Thoracic aorta (tissue), 2 donors: ENCODE results near the gene ARHGAP10. TPM values are rescaled to one million over a fixed set of nuclear protein-coding genes. Genes with fewer than 3 reads are reported as not detected.

ENCODE experiments used
- ATAC-seq: fragments of 150-250 bp; one replicate; pipeline ENCODE4 v1.8.0; 2017; ENCODE audit warnings: low read depth; ENCODE audit not compliant: insufficient number of reproducible peaks, low FRiP score
- DNase-seq: peaks from one replicate; pipeline ENCODE4 v3.0.0-alpha.2; 2020; ENCODE audit warnings: low spot score
- H3K27ac ChIP-seq, 2 donors: fragments of 200-600 bp; sonication (generic); 1 replicate in 1 of 2; 2 replicates in 1 of 2; pipeline ENCODE4 v1.5.1; 2016; ENCODE audit warnings: mild to moderate bottlenecking in 2 of 2, moderate library complexity in 2 of 2
- H3K27me3 ChIP-seq: fragments of 200-600 bp; sonication (generic); replicated peaks from 2 replicates; pipeline ENCODE4 v1.6.0; 2016; ENCODE audit warnings: mild to moderate bottlenecking; ENCODE audit not compliant: insufficient read depth
- H3K36me3 ChIP-seq: fragments of 200-600 bp; sonication (generic); one replicate; pipeline ENCODE4 v1.5.1; 2016
- H3K4me1 ChIP-seq, 2 donors: fragments of 200-600 bp; sonication (generic); 1 replicate in 1 of 2; 2 replicates in 1 of 2; pipeline versions ENCODE4 v1.5.1 to v1.6.0; 2016; ENCODE audit warnings: low read depth in 2 of 2, mild to moderate bottlenecking in 1 of 2; ENCODE audit not compliant: control insufficient read depth in 1 of 2
- H3K4me3 ChIP-seq: fragments of 200-600 bp; sonication (generic); 2 replicates; pipeline ENCODE4 v1.5.1; 2016; ENCODE audit warnings: mild to moderate bottlenecking
- H3K9me3 ChIP-seq: fragments of 200-600 bp; sonication (generic); 2 replicates; pipeline ENCODE4 v1.5.1; 2016
- CTCF ChIP-seq: fragments of 200-600 bp; sonication (generic); IDR thresholded peaks from one replicate; pipeline ENCODE4 v1.5.1; 2019; ENCODE audit warnings: antibody characterized with exemption
- total RNA-seq, 2 donors: library from RNA; depleted of rRNA; stranded (reverse); fragments of >200 nt; gene quantifications; one replicate each; pipeline versions ENCODE4 v1.1.0 to v1.2.3, GENCODE V29; 2016

The ARHGAP10 gene
- total RNA-seq, 2 donors from 2014 or later, result 195 to 211 TPM

- Histone ChIP-seq H3K27ac (no peak overlapping the region), H3K4me1 (peaks cover 34 to 85% of the 10 kb centered on the region in 2 donors)
Measured at GRCh38 chr4:147844781-147845180, 112.9 kb downstream of the ARHGAP10 start.

GRCh38 chr4:147846318-147847155 is 114.6 kb downstream of the ARHGAP10 start:
- H3K36me3 ChIP-seq, result peaks cover 4% of the 10 kb centered on the region
- H3K4me1 ChIP-seq, result peaks cover 24 to 86% of the 10 kb centered on the region in 2 donors
- no peak for ATAC-seq
- H3K27ac ChIP-seq, result peak overlapping the region in 1 of 2 donors; percentile 20
- H3K9me3 ChIP-seq, result no peaks in the 10 kb centered on the region
- no peak for DNase-seq
- no peaks in the 10 kb centered on the region for H3K27me3 ChIP-seq
- TF ChIP-seq CTCF, result no peak
- no peak overlapping the region for H3K4me3 ChIP-seq

More at GRCh38 chr4:147844781-147845180, 112.9 kb downstream of the ARHGAP10 start:
- ATAC-seq, result no peak
- no peak for DNase-seq
- H3K4me3 ChIP-seq, result no peak overlapping the region
- H3K9me3 ChIP-seq, result no peaks in the 10 kb centered on the region
- TF ChIP-seq CTCF, result no peak
- peaks cover 4% of the 10 kb centered on the region for H3K36me3 ChIP-seq
- no peaks in the 10 kb centered on the region for H3K27me3 ChIP-seq

GRCh38 chr4:147847751-147848590 is 116.1 kb downstream of the ARHGAP10 start:
- Histone ChIP-seq H3K36me3 (peaks cover 4% of the 10 kb centered on the region), H3K9me3 (no peaks in the 10 kb centered on the region), H3K27me3 (no peaks in the 10 kb centered on the region), H3K27ac (peak overlapping the region in 1 of 2 donors; percentile 7), H3K4me1 (peaks cover 26 to 72% of the 10 kb centered on the region in 2 donors), H3K4me3 (no peak overlapping the region)
- no peak for TF ChIP-seq CTCF
- ATAC-seq, result no peak
- no peak for DNase-seq

GRCh38 chr4:147848634-147849033 is 116.7 kb downstream of the ARHGAP10 start:
- H3K27me3 ChIP-seq, result no peaks in the 10 kb centered on the region
- ATAC-seq (no peak), DNase-seq (no peak)
- H3K9me3 ChIP-seq, result no peaks in the 10 kb centered on the region
- H3K36me3 ChIP-seq, result peaks cover 4% of the 10 kb centered on the region
- peak overlapping the region in 1 of 2 donors; percentile 7 for H3K27ac ChIP-seq
- no peak for TF ChIP-seq CTCF
- peaks cover 28 to 73% of the 10 kb centered on the region in 2 donors for H3K4me1 ChIP-seq
- no peak overlapping the region for H3K4me3 ChIP-seq

GRCh38 chr4:147851135-147851534 is 119.2 kb downstream of the ARHGAP10 start:
- DNase-seq (no peak), ATAC-seq (no peak)
- Histone ChIP-seq H3K4me1 (peaks cover 52 to 86% of the 10 kb centered on the region in 2 donors), H3K9me3 (no peaks in the 10 kb centered on the region), H3K27me3 (no peaks in the 10 kb centered on the region), H3K27ac (peak overlapping the region; percentile 41 to 53), H3K4me3 (no peak overlapping the region), H3K36me3 (no peaks in the 10 kb centered on the region)
- TF ChIP-seq CTCF, result no peak
